Liver (tissue), 3 donors: ENCODE data around the gene ATP2B3.

ENCODE experiments used
- ATF3 ChIP-seq: IDR thresholded peaks from 2 replicates; pipeline ENCODE4 v1.6.1; 2016; ENCODE audit warnings: antibody characterized with exemption
- CTCF ChIP-seq: fragments of 150-350 bp; IDR thresholded peaks from 2 replicates; pipeline ENCODE4 v1.5.1; 2017; ENCODE audit warnings: improper control_type of control experiment, low read depth, low read length; ENCODE audit not compliant: missing input control
- FOXA1 ChIP-seq: IDR thresholded peaks from 2 replicates; pipeline ENCODE4 v1.6.1; 2016; ENCODE audit warnings: antibody characterized with exemption
- MAX ChIP-seq: IDR thresholded peaks from 2 replicates; pipeline ENCODE4 v1.6.1; 2016; ENCODE audit warnings: antibody characterized with exemption
- TAF1 ChIP-seq: conservative IDR thresholded peaks from 2 replicates; pipeline ENCODE4 v1.6.1; 2016; ENCODE audit warnings: antibody characterized with exemption, mild to moderate bottlenecking
- donor health status: healthy.
- donor health status: healthy.

GRCh38 chrX:153499876-153500275, 17.6 kb upstream of the ATP2B3 start:
- no peak for TF ChIP-seq CTCF
- no peak for TF ChIP-seq MAX
- no peak for TF ChIP-seq FOXA1
- no peak for TF ChIP-seq ATF3
- no peak for TF ChIP-seq TAF1
